ENCODE data around the gene CPO. TPM values are rescaled to one million over a fixed set of nuclear protein-coding genes. Genes with fewer than 3 reads are reported as not detected.

Gene CPO
- polyA plus RNA-seq, 3 donors = 0.14 to 1.1 (median 0.51) TPM

GRCh38 chr2:206993396-206993911 lies 54.1 kb downstream of the CPO start:
- WGBS, 3 donors = 65 to 67% (median 66%) methylated on average over 2 of the region's 2 CpGs
- no peak overlapping the region for H3K27ac ChIP-seq (ENCODE audit: low read depth, low read length)

- 50 to 53% (median 51%) methylated on average over 4 of the region's 4 CpGs for WGBS, 3 donors
- no peak overlapping the region for H3K27ac ChIP-seq (ENCODE audit: low read depth, low read length)
Observed at GRCh38 chr2:206993964-206994363, 54.6 kb downstream of the CPO start.

- H3K27ac ChIP-seq (ENCODE audit: low read depth, low read length) = no peak overlapping the region
Observed at GRCh38 chr2:206996556-206997065, 57.3 kb downstream of the CPO start.

- no peak overlapping the region for H3K27ac ChIP-seq (ENCODE audit: low read depth, low read length)
- 40 to 59% (median 46%) methylated on average over 1 of the region's 1 CpG for WGBS, 3 donors
Observed at GRCh38 chr2:207008105-207008990, 69.0 kb downstream of the CPO start.

GRCh38 chr2:207012461-207012860 lies 73.1 kb downstream of the CPO start:
- 33 to 54% (median 52%) methylated on average over 1 of the region's 1 CpG for WGBS, 3 donors
- no peak overlapping the region for H3K27ac ChIP-seq (ENCODE audit: low read depth, low read length)

- no peak overlapping the region for H3K27ac ChIP-seq (ENCODE audit: low read depth, low read length)
- WGBS, 3 donors = 57 to 80% (median 77%) methylated on average over 2 of the region's 2 CpGs
Observed at GRCh38 chr2:207014424-207014823, 75.1 kb downstream of the CPO start.

- WGBS, 3 donors = 51 to 61% (median 56%) methylated on average over 3 of the region's 3 CpGs
- H3K27ac ChIP-seq (ENCODE audit: low read depth, low read length) = no peak overlapping the region
Observed at GRCh38 chr2:207015901-207016300, 76.6 kb downstream of the CPO start.

Other genes starting within 250 kb of the CPO start
- gene DYTN, start 221.1 kb upstream of the CPO start, polyA plus RNA-seq = not detected
- gene MDH1B, start 174.2 kb upstream of the CPO start, polyA plus RNA-seq = under 1 TPM; 0.30 to 0.67 (median 0.55) TPM
- 10 to 100 TPM in 1 of 3 donors, 1 to 10 TPM in 2; 8.3 to 21.0 (median 9.4) TPM for gene FASTKD2, start 173.9 kb upstream of the CPO start, polyA plus RNA-seq
- gene KLF7, start 226.4 kb downstream of the CPO start, polyA plus RNA-seq = 10 to 100 TPM in 2 of 3 donors, 1 to 10 TPM in 1; 2.2 to 14.5 (median 11.1) TPM